ENCODE data around the gene TULP4. TPM values are rescaled to one million over a fixed set of nuclear protein-coding genes. Genes with fewer than 3 reads are reported as not detected.

The TULP4 gene
- total RNA-seq, 1 experiment from 2014 or later: 21.5 TPM

DNA sequence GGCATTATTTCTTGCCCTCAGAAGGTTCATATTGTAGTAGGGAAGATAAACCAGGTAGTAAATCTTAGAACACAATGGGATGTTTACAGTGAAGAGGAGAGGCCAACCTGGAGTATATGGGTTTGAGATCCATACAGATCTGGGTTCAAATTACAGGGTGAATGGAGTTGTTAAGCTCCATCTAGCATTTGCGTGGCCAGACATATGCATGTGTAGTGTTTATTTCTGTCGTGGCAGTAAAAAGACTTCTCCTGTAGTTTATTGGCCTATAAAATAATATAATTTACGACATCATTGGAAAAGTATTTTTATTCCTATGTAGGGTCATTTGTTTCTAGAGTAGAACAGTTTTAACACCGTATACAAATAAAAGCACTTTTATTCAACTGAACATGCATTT is 25.2 kb upstream of the TULP4 start:
- Histone ChIP-seq H2AFZ (ENCODE audit: low read length) (no peak overlapping the region), H4K20me1 (ENCODE audit: low read length) (no peaks in the 10 kb centered on the region), H3K9me3 (ENCODE audit: low read length) (no peaks in the 10 kb centered on the region), H3K79me2 (ENCODE audit: low read length) (0 out of 2 replicates have a peak, but pooled peaks cover 4% of the 10 kb centered on the region), H3K36me3 (ENCODE audit: low read depth, low read length) (no peaks in the 10 kb centered on the region), H3F3A (ENCODE audit: low read length, unreplicated experiment) (no peaks in the 10 kb centered on the region), H3K4me3 (ENCODE audit: low read length) (no peak overlapping the region), H3K27me3 (ENCODE audit: low read length) (no peaks in the 10 kb centered on the region), H3K4me1 (ENCODE audit: insufficient read depth, low read length) (peaks cover 5% of the 10 kb centered on the region), H3K27ac (ENCODE audit: low read length) (no peak overlapping the region), H3K9ac (ENCODE audit: low read length) (no peak overlapping the region), H3K9me2 (replicated peaks; ENCODE audit: low read length) (no peaks in the 10 kb centered on the region), H3K4me2 (ENCODE audit: low read length) (no peak overlapping the region)
- CTCF ChIA-PET: no interaction called here
- DNase-seq (no peak), ATAC-seq (peak; percentile 42)
- POLR2A ChIA-PET (ENCODE audit: unreplicated experiment): no interaction called here
- no TSS peak for BruUV-seq (replicated peaks)
- no peak for TF ChIP-seq EZH2phosphoT487 (IDR thresholded peaks at IDR 0.05; ENCODE audit: borderline replicate concordance, low read length)
- no peak for TF ChIP-seq CTCF (conservative IDR thresholded peaks at IDR 0.05; ENCODE audit: low read depth, low read length)
- TF ChIP-seq EZH2 (IDR thresholded peaks at IDR 0.05; ENCODE audit: low read length, unreplicated experiment): no peak
- intact Hi-C loops (cut with micrococcal nuclease): no loop called here

DNA sequence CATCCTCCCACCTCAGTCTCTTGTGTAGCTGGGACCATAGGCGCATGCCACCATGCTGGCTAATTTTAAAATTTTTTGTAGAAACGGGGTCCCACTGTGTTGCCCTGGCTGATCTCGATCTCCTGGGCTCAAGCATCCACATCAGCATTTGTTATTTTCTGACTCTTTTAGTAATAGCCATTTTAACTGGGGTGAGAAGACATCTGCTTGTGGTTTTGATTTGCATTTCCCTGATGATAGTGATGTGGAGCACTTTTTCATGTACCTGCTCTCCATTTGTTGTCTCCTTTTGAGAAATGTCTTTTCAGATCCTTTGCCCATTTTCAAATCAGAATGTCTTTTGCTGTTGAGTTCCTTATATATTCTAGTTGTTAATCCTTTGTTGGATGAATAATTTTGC is 22.2 kb upstream of the TULP4 start:
- TF ChIP-seq EZH2phosphoT487 (IDR thresholded peaks at IDR 0.05; ENCODE audit: borderline replicate concordance, low read length) (no peak), CTCF (conservative IDR thresholded peaks at IDR 0.05; ENCODE audit: low read depth, low read length) (no peak), EZH2 (IDR thresholded peaks at IDR 0.05; ENCODE audit: low read length, unreplicated experiment) (no peak)
- BruUV-seq (replicated peaks): no TSS peak
- intact Hi-C loops (cut with micrococcal nuclease): no loop called here
- ATAC-seq: no peak
- no peaks in the 10 kb centered on the region for H3K27me3 ChIP-seq (ENCODE audit: low read length)
- peaks cover 5% of the 10 kb centered on the region for H3K4me1 ChIP-seq (ENCODE audit: insufficient read depth, low read length)
- no peaks in the 10 kb centered on the region for H3K9me2 ChIP-seq (replicated peaks; ENCODE audit: low read length)
- no peak overlapping the region for H3K9ac ChIP-seq (ENCODE audit: low read length)
- H3F3A ChIP-seq (ENCODE audit: low read length, unreplicated experiment): no peaks in the 10 kb centered on the region
- H3K4me3 ChIP-seq (ENCODE audit: low read length): no peak overlapping the region
- H2AFZ ChIP-seq (ENCODE audit: low read length): no peak overlapping the region
- 0 out of 2 replicates have a peak, but pooled peaks cover 2% of the 10 kb centered on the region for H3K9me3 ChIP-seq (ENCODE audit: low read length)
- H3K27ac ChIP-seq (ENCODE audit: low read length): no peak overlapping the region
- H4K20me1 ChIP-seq (ENCODE audit: low read length): no peaks in the 10 kb centered on the region
- H3K4me2 ChIP-seq (ENCODE audit: low read length): no peak overlapping the region
- 0 out of 2 replicates have a peak, but pooled peaks cover 4% of the 10 kb centered on the region for H3K79me2 ChIP-seq (ENCODE audit: low read length)
- DNase-seq: no peak
- ChIA-PET POLR2A (ENCODE audit: unreplicated experiment) (no interaction called here), CTCF (no interaction called here)
- H3K36me3 ChIP-seq (ENCODE audit: low read depth, low read length): peaks cover 5% of the 10 kb centered on the region

DNA sequence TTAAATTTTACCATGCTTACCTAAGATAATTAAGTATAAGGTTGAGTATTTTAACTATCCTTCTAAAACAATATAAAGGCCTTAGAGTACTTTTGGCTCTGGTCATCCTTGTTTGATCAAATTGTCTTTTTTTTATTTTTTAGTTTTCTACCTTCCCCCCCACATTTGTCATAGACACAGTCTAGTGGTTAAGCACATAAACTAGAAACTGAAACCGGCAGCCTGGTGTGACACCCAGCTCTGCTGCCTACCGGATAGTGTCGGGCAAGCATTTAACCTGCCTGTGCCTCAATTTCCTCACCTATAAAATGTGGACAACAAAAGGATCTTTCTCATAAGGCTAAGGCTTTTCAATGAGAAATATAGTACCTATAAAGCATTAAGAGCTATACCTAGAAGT is 21.6 kb upstream of the TULP4 start:
- DNase-seq (no peak), ATAC-seq (no peak)
- BruUV-seq (replicated peaks): no TSS peak
- peaks cover 5% of the 10 kb centered on the region for H3K4me1 ChIP-seq (ENCODE audit: insufficient read depth, low read length)
- no peak overlapping the region for H2AFZ ChIP-seq (ENCODE audit: low read length)
- H3K9me3 ChIP-seq (ENCODE audit: low read length): 0 out of 2 replicates have a peak, but pooled peaks cover 3% of the 10 kb centered on the region
- H3K4me2 ChIP-seq (ENCODE audit: low read length): no peak overlapping the region
- intact Hi-C loops (cut with micrococcal nuclease): no loop called here
- no peaks in the 10 kb centered on the region for H3F3A ChIP-seq (ENCODE audit: low read length, unreplicated experiment)
- H4K20me1 ChIP-seq (ENCODE audit: low read length): no peaks in the 10 kb centered on the region
- H3K36me3 ChIP-seq (ENCODE audit: low read depth, low read length): peaks cover 10% of the 10 kb centered on the region
- H3K79me2 ChIP-seq (ENCODE audit: low read length): 0 out of 2 replicates have a peak, but pooled peaks cover 4% of the 10 kb centered on the region
- no peaks in the 10 kb centered on the region for H3K9me2 ChIP-seq (replicated peaks; ENCODE audit: low read length)
- H3K4me3 ChIP-seq (ENCODE audit: low read length): no peak overlapping the region
- no peaks in the 10 kb centered on the region for H3K27me3 ChIP-seq (ENCODE audit: low read length)
- no peak overlapping the region for H3K9ac ChIP-seq (ENCODE audit: low read length)
- ChIA-PET CTCF (no interaction called here), POLR2A (ENCODE audit: unreplicated experiment) (no interaction called here)
- TF ChIP-seq EZH2 (IDR thresholded peaks at IDR 0.05; ENCODE audit: low read length, unreplicated experiment) (no peak), CTCF (conservative IDR thresholded peaks at IDR 0.05; ENCODE audit: low read depth, low read length) (no peak), EZH2phosphoT487 (IDR thresholded peaks at IDR 0.05; ENCODE audit: borderline replicate concordance, low read length) (no peak)
- H3K27ac ChIP-seq (ENCODE audit: low read length): no peak overlapping the region

Data from PC-3 (cell line).